Stomach (tissue), 9 donors: ENCODE results near the gene PEX3. TPM values are rescaled to one million over a fixed set of nuclear protein-coding genes. Genes with fewer than 3 reads are reported as not detected.

Experiments used
- DNase-seq, 2 donors: peaks; one replicate each; pipeline versions ENCODE4 v3.0.0 to v3.0.0-alpha.2; 2013 to 2019
- H3K27ac ChIP-seq, 5 donors: fragments of 200-600 bp in 4 of 5; sonication (generic) in 4 of 5; one replicate each; pipeline ENCODE4 v1.5.1; 2013 to 2019; ENCODE audit warnings: mild to moderate bottlenecking in 1 of 5, moderate library complexity in 1 of 5
- H3K27me3 ChIP-seq, 3 donors: fragments of 200-600 bp; sonication (generic); one replicate each; pipeline ENCODE4 v1.5.1; 2017 to 2019; ENCODE audit warnings: mixed run types in 1 of 3
- H3K36me3 ChIP-seq, 4 donors: fragments of 200-600 bp; sonication (generic); 1 replicate in 3 of 4; 2 replicates in 1 of 4; pipeline ENCODE4 v1.5.1; 2016 to 2019
- H3K4me1 ChIP-seq, 4 donors: fragments of 200-600 bp; sonication (generic); one replicate each; pipeline ENCODE4 v1.5.1; 2016 to 2019
- H3K4me3 ChIP-seq, 4 donors: fragments of 200-600 bp; sonication (generic) in 3 of 4; one replicate each; pipeline ENCODE4 v1.5.1; 2016 to 2019; ENCODE audit warnings: mild to moderate bottlenecking in 1 of 4
- H3K9me3 ChIP-seq, 4 donors: fragments of 200-600 bp; sonication (generic); one replicate each; pipeline ENCODE4 v1.5.1; 2016 to 2019
- EP300 ChIP-seq: sonication (generic); formaldehyde crosslinking; IDR thresholded peaks from one replicate; pipeline ENCODE4 v1.6.1; 2017; ENCODE audit warnings: antibody characterized with exemption
- POLR2A ChIP-seq, 4 donors: fragments of 450-650 bp; IDR thresholded peaks; one replicate each; pipeline ENCODE4 v1.6.1; 2016; ENCODE audit warnings: antibody characterized with exemption in 4 of 4, control low read depth in 2 of 4, mild to moderate bottlenecking in 1 of 4, moderate library complexity in 1 of 4
- POLR2AphosphoS5 ChIP-seq, 3 donors: sonication (generic); formaldehyde crosslinking; IDR thresholded peaks; one replicate each; pipeline ENCODE4 v1.6.1; 2016; ENCODE audit warnings: antibody characterized with exemption in 3 of 3
- WGBS, 5 donors: extraction: QIAGEN DNeasy Blood & Tissue Kit in 3 of 5; methylation state at CpG; one replicate each; pipeline versions ENCODE4 v1.1.5 to v1.1.7; 2013 to 2018; 5-methylcytosine and 5-hydroxymethylcytosine counted together
- intact Hi-C: fragments of 100-400 bp; cut with DNase I; formaldehyde crosslinking; loops from one replicate; pipeline ENCODE4 v1.15.1; 2023; ENCODE audit warnings: low total_unique reads
- polyA plus RNA-seq, 3 donors: library from polyadenylated mRNA; stranded (reverse); fragments of 200-250 nt; gene quantifications; one replicate each; pipeline ENCODE4 v1.2.3, GENCODE V29; 2013
- total RNA-seq, 5 donors: library from RNA; depleted of rRNA; stranded (reverse); fragments of >200 nt; gene quantifications; one replicate each; pipeline versions ENCODE4 v1.1.0 to v1.2.3, GENCODE V29; 2014 to 2016
- TF ChIP-seq, protein P1 (sequence below), 7 experiments: fragments of 450-650 bp in 4 of 7; fragments of 200-600 bp in 3 of 7; sonication (generic) in 3 of 7; IDR thresholded peaks; one replicate each; pipeline ENCODE4 v1.5.1; 2016 to 2019; ENCODE audit warnings: antibody characterized with exemption in 7 of 7, control low read depth in 2 of 7, mild to moderate bottlenecking in 1 of 7
- donor health status: healthy with polysubstance abuse.
- donor health status: Bipolar disorder and iron deficiency.
- donor health status: healthy.

PEX3 gene
- total and polyA plus RNA-seq, 8 donors, result 0.58 to 32.3 (median 9.1) TPM

DNA sequence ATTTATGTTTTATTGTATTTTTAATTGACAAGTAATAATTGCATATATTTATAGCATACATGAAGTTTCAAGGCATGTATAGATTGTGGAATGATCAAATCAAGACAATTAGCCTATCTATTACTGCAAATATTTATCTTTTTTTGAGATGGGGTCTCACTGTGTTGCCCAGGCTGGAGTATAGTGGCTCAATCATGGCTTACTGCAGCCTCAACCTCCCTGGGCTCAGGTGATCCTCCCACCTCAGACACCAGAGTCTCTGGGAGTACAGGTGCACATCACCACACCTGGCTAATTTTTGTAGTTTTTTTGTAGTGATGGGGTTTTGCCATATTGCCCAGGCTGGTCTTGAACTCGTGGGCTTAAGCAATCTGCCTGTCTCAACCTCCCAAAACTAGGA lies 77.1 kb downstream of the PEX3 start:
- no peak overlapping the region for H3K27ac ChIP-seq
- H3K4me1 ChIP-seq, result no peaks in the 10 kb centered on the region
- TF ChIP-seq, protein P1, sequence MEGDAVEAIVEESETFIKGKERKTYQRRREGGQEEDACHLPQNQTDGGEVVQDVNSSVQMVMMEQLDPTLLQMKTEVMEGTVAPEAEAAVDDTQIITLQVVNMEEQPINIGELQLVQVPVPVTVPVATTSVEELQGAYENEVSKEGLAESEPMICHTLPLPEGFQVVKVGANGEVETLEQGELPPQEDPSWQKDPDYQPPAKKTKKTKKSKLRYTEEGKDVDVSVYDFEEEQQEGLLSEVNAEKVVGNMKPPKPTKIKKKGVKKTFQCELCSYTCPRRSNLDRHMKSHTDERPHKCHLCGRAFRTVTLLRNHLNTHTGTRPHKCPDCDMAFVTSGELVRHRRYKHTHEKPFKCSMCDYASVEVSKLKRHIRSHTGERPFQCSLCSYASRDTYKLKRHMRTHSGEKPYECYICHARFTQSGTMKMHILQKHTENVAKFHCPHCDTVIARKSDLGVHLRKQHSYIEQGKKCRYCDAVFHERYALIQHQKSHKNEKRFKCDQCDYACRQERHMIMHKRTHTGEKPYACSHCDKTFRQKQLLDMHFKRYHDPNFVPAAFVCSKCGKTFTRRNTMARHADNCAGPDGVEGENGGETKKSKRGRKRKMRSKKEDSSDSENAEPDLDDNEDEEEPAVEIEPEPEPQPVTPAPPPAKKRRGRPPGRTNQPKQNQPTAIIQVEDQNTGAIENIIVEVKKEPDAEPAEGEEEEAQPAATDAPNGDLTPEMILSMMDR (IDR thresholded peaks at IDR 0.05), result no peak
- TF ChIP-seq EP300 (no peak), POLR2A (IDR thresholded peaks at IDR 0.05) (no peak), POLR2AphosphoS5 (IDR thresholded peaks at IDR 0.05) (no peak)
- no peaks in the 10 kb centered on the region for H3K27me3 ChIP-seq
- no peak overlapping the region for H3K4me3 ChIP-seq
- no peak for DNase-seq
- intact Hi-C loops, result no loop called here
- H3K36me3 ChIP-seq, result no peaks in the 10 kb centered on the region
- H3K9me3 ChIP-seq, result no peaks in the 10 kb centered on the region
- WGBS, 5 donors, result 73 to 86% (median 81%) methylated on average over 1 of the region's 1 CpG

DNA sequence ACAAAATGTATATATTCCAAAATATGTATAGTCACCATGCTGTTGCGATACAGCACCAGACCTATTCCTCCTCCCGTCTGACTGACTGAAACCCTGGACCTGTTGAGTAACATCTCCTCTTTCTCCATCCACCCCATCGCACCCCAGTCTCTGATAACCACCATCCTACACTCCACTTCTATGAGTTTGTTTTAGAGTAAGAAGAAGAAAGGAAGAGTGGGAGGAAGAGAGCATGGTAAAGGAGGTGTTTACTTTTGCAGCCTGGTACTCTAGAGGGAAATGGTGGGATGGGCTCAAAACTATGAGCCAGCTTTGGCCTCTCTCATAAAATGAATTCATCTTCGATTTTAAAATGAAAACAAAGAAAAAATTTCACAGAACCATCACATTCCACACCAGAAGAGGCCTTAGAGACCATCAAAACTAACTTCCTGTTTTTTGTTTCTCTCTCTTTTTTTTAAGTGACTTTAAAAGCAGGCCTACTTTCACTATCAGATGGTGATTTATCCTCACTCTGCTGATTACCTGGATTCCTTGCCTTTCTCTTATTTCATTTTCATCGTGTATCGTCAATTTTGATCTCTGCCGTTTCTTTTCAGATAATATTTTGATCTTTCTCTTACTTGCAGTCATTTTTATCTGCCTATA lies 77.7 kb downstream of the PEX3 start:
- TF ChIP-seq POLR2AphosphoS5 (IDR thresholded peaks at IDR 0.05) (no peak), EP300 (no peak), POLR2A (IDR thresholded peaks at IDR 0.05) (no peak)
- TF ChIP-seq, protein P1 (IDR thresholded peaks at IDR 0.05), result no peak
- Histone ChIP-seq H3K27me3 (no peaks in the 10 kb centered on the region), H3K27ac (no peak overlapping the region), H3K9me3 (no peaks in the 10 kb centered on the region), H3K36me3 (no peaks in the 10 kb centered on the region), H3K4me3 (no peak overlapping the region), H3K4me1 (no peaks in the 10 kb centered on the region)
- DNase-seq, result no peak
- intact Hi-C loops, result no loop called here
- WGBS, 5 donors, result 78 to 87% (median 84%) methylated on average over 7 of the region's 7 CpGs

DNA sequence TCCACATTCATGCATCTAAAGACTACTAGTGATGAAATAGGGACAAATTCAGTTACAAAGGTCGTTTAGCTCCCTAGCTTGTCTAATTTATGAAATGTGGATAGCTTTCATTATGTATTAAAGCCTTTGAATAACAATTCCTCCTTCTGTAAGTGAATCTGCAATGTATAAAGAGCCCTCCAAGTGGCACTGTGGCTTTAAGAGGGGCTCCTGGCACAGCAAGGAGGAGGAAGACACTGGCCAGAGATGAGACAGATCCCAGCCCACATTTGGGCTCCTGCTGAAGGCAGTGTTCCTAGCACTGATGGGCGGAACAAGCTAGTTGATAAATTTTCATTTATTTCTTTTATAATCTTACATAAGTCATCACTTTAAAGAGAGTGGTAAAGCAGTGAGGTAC lies 78.5 kb downstream of the PEX3 start:
- no peaks in the 10 kb centered on the region for H3K9me3 ChIP-seq
- DNase-seq, result peak in 1 of 2 donors; percentile 47
- intact Hi-C loops, result no loop called here
- H3K4me3 ChIP-seq, result no peak overlapping the region
- 48 to 67% (median 62%) methylated on average over 2 of the region's 2 CpGs for WGBS, 5 donors
- peaks cover 0 to under 1% (median 0%) of the 10 kb centered on the region in 4 donors for H3K4me1 ChIP-seq
- TF ChIP-seq POLR2A (IDR thresholded peaks at IDR 0.05), result no peak
- TF ChIP-seq, protein P1 (IDR thresholded peaks at IDR 0.05), result no peak
- TF ChIP-seq EP300, result no peak
- TF ChIP-seq POLR2AphosphoS5 (IDR thresholded peaks at IDR 0.05), result no peak
- H3K27me3 ChIP-seq, result no peaks in the 10 kb centered on the region
- no peaks in the 10 kb centered on the region for H3K36me3 ChIP-seq
- H3K27ac ChIP-seq, result no peak overlapping the region

DNA sequence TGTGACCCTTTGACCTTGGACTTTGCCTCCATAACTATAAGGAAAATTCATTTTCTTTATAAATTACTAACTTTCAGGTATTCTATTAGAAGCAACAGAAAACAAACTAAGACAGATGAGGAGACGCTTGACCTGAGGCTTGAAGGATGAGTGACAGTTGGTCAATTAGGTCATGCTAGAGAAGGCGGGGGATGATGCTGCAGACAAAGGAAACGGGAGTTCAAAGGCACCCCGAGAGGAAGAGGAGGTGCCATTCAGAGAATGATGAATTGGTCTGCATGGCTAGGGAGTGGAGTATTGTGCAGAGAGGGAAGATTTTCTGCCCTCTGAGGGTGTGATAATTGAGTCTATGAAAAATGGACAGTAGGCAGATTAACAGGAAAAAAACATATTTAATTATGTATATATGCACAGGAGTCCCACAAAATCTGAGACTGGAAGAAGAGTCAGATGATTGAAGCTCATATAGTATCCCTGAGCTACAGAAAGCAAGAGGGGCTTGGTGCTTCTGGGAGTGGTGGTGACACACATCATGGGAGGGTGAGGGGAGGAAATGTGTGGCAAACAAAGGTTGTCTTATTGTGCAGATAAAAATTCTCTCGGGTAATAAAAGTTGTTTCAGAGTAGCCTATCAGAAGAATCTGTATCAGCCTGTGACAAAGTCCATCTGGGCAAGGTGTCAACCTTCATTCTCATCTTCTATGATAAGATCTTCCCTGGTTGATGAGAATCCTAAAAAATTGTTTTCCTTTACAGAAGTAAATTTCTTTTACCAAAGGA lies 81.3 kb downstream of the PEX3 start:
- Histone ChIP-seq H3K4me1 (peaks cover 10 to 23% (median 16%) of the 10 kb centered on the region in 4 donors), H3K36me3 (no peaks in the 10 kb centered on the region), H3K27ac (no peak overlapping the region), H3K4me3 (no peak overlapping the region), H3K27me3 (no peaks in the 10 kb centered on the region), H3K9me3 (no peaks in the 10 kb centered on the region)
- DNase-seq, result no peak
- TF ChIP-seq POLR2AphosphoS5 (IDR thresholded peaks at IDR 0.05) (no peak), EP300 (no peak), POLR2A (IDR thresholded peaks at IDR 0.05) (no peak)
- TF ChIP-seq, protein P1 (IDR thresholded peaks at IDR 0.05), result no peak
- intact Hi-C loops, result no loop called here
- WGBS, 5 donors, result 60 to 76% (median 72%) methylated on average over 5 of the region's 5 CpGs
